DOHH2 (cell line): ENCODE measurements around the gene VIT.

Source experiments
- EZH2phosphoT487 ChIP-seq: fragments of 200-600 bp; sonication (generic); IDR thresholded peaks from 2 replicates; pipeline ENCODE4 v1.6.1; 2017; ENCODE audit warnings: borderline replicate concordance, mild to moderate bottlenecking, antibody characterized with exemption, low read length, moderate library complexity, mixed read lengths
- TF ChIP-seq, protein P1 (sequence below): fragments of 200-600 bp; sonication (generic); IDR thresholded peaks from one replicate; pipeline ENCODE4 v1.5.1; 2014; ENCODE audit warnings: antibody characterized with exemption, mild to moderate bottlenecking, low read depth, low read length; ENCODE audit not compliant: poor library complexity, severe bottlenecking

DNA sequence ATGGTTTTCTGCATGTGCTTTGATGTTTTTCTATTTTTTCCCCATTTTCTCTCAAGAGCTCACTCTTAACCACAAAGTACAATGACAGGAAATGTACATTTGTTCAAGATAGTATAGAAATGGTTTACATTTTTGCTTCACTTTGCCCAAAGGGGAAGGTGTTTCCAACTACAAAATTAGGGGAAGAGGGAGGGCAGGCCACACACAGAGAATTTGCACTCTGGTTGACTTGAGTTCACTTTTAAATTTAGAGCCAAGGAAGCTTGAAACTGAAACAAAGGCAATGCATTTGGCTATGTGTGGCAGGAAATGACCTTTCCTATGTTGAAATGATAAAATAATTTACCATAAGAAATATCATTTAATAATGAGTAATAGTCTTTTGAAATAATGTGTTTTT, 19.1 kb upstream of the VIT start:
- TF ChIP-seq, protein P1, sequence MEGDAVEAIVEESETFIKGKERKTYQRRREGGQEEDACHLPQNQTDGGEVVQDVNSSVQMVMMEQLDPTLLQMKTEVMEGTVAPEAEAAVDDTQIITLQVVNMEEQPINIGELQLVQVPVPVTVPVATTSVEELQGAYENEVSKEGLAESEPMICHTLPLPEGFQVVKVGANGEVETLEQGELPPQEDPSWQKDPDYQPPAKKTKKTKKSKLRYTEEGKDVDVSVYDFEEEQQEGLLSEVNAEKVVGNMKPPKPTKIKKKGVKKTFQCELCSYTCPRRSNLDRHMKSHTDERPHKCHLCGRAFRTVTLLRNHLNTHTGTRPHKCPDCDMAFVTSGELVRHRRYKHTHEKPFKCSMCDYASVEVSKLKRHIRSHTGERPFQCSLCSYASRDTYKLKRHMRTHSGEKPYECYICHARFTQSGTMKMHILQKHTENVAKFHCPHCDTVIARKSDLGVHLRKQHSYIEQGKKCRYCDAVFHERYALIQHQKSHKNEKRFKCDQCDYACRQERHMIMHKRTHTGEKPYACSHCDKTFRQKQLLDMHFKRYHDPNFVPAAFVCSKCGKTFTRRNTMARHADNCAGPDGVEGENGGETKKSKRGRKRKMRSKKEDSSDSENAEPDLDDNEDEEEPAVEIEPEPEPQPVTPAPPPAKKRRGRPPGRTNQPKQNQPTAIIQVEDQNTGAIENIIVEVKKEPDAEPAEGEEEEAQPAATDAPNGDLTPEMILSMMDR: no peak
- TF ChIP-seq EZH2phosphoT487: no peak
